HG02642 (cell line): ENCODE results near the gene UGT1A6.
"Not testable (repeated sequence)": the region's sequence is repeated elsewhere in the genome, so short reads cannot be mapped to it uniquely, and the experiment has no call there.

Source experiments
- ATAC-seq: cut with Tn5 transposase; IDR thresholded peaks from one replicate; pipeline ENCODE4 v1.9.1; 2021; ENCODE audit warnings: mild to moderate bottlenecking; ENCODE audit not compliant: unreplicated experiment, poor library complexity

UGT1A6 gene

GRCh38 chr2:233681521-233682099 is 11.1 kb upstream of the UGT1A6 start, which contains the start of gene UGT1A7:
Gene UGT1A7 (plus strand): TSS chr2:233681901. CDS start chr2:233681938, 37 bp downstream.
- no peak for ATAC-seq

GRCh38 chr2:233684640-233685039 is 8.1 kb upstream of the UGT1A6 start:
- no peak for ATAC-seq

DNA sequence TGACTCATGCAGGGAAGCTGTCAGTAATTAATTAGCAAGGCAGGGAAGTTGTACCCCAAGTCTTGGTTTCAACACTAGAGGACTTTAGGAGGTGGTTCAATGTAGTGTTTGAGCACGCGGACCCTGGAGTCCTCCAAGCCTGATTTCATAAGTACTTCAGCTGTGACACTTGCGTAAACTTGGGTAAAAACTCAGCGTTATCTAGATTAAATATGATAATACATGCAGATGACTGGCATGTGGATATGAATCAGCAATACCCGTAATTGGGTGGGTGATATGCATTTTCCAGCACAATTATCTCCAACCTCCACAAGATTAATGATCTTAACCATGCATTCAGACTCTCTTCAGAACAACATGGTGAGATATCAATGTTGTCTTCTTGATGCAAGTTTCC is 5.8 kb upstream of the UGT1A6 start:
- no peak for ATAC-seq

- ATAC-seq = no peak
These were observed 4.3 kb upstream of the UGT1A6 start for GRCh38 chr2:233688341-233688740.

DNA sequence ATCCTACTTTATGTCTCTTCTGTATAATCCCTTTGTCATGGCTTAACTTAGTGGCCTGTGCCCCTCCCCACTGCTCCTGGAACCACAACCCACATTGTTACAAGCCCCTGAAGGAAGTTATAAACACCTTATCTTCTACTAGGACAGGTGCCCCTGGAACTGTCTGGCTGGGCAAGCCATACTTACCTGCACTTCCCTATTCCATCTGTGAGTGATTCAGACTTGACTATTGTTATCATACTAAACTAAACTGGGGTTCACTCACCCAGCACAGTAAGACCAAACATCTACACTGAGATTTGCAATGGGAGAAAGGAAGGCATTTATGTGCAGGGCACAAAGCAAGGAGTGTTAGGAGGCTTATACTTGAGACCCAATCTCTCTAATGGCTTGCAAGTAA is 3.7 kb upstream of the UGT1A6 start:
- no peak for ATAC-seq

DNA sequence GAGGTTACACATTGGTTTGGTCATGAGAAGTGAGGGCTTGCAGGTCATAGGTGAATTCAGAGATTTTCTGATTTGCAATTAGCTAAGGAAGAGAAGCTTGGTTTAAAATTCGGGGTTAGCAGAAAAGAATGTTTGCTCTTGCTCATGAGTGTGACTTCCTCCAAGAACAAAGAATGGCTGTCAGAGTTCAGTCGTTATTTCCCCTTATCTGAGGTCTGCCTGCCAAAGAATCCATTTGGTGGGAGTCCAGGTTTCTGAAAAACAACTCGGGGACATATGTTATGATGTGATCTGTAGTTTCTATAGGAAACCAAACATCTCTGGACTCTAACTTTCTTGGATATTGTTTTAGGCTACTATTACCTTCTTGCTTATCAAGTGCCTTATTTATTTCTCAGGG is 3.2 kb upstream of the UGT1A6 start:
- no peak for ATAC-seq

DNA sequence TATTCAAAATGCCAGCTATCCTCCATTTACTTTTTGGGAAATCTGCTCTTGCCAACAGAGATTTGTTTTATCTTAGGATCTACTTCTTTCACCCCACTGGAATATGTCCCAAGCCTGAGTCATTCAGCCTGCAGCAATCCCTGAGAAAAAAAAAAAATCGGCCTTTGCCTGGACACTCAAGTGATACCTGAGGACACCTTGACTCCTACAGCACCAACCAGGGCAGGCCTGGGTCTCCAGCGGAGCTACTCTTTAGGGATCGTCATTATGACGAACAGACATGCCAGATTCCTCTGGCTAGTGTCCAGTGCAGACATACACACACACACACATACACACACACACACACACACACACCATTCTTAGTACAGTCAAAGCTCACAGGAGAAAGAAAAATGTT is 2.2 kb upstream of the UGT1A6 start:
- ATAC-seq = no peak

DNA sequence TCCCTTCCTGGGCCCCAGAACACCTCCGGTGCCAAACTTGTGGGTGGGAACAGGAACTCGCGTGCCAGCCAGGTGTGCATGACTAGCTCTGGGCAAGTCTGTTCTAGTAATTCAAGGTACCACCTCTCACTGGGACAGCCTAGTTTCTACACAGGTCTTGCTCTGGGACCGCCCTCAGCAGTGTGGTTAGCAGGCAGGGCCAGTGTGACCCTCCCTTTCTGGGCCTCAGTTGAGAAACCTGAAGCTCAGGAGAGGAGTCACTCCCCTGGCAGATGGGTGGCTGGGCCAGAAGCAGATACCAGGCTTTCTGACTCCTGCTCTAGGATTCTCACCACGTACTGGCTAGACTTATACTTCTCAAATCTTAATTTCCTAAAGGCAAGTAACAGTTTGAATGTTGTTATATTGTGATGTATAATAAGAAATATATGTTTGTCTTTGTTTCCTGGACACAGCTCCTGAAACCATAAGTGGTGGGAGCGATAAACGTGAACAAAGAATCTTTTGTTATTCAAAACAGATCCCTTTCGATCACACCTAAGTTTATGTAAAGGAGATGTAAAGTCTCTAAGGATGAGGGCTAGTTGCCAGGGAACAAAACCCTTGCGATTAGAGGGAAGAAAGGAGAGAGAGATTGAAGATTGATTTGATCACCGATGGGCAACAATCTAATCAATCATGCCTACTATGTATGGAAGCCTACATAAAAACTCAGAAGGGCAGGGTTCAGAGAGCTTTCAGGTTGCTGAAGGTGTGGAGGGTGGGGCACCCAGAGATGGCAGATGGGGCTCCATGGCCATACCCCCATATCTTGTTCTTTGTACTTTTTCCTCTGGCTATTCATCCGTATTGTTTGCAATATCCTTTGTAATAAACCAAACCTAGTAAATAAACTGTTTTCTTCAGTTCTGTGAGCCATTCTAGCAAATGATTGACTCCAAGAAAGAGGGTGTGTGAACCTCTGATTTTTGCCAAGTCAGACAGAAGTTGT is 952 bp upstream of the UGT1A6 start:
- ATAC-seq = no peak

- ATAC-seq = no peak
These were observed 1.3 kb downstream of the UGT1A6 start for GRCh38 chr2:233693963-233694362.

DNA sequence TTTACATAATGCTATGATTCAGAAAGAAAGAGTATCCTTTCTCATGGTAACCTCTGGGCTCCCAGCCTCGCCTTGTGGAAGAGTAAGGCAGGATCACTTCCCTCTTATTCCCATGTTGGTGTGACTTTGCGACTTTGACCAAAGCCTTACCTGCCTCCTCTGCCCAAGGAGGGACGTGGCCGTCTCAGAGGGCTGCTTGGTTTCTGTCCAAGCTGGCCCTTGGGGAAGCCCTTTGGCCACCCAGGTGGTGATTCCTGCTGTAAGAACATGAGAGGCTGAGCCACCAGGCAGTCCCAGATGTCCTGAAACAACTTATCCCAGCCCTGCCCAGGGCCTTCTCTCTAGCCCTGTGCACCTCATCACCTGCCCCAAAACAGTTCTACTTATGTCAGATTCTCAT is 6.0 kb downstream of the UGT1A6 start:
- ATAC-seq = no peak

GRCh38 chr2:233699424-233700027 is 6.8 kb downstream of the UGT1A6 start:
- no peak for ATAC-seq

DNA sequence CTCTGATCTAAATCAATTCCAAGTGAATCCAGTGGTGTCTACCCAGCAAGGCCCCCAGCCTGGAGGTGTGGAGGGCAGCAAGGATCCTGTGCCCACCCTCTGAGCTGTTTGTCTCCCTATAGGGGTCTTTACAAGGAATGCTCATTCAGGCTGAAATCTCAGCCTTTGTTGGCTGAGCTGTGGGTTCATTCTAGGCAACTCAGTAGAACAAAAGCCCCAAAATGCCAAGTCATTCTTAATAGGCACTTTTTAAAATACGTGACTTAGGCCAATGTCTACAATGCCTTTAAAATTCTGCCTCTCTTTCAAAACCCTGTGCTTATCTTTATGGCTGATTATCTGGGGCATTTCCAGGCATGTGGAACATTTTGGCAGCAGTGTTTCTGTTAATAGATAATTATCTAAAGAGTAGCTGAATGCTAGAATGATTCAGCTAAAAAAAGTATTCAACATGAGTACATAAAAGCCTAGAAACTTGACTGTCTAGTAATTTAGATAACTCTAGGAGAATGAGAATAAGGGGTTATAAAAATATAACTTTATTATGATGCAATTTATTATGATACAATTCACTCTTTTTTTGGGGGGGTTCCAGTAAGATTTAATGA is 7.4 kb downstream of the UGT1A6 start:
- ATAC-seq = no peak

GRCh38 chr2:233700842-233701241 is 8.2 kb downstream of the UGT1A6 start:
- ATAC-seq = not testable (repeated sequence)

DNA sequence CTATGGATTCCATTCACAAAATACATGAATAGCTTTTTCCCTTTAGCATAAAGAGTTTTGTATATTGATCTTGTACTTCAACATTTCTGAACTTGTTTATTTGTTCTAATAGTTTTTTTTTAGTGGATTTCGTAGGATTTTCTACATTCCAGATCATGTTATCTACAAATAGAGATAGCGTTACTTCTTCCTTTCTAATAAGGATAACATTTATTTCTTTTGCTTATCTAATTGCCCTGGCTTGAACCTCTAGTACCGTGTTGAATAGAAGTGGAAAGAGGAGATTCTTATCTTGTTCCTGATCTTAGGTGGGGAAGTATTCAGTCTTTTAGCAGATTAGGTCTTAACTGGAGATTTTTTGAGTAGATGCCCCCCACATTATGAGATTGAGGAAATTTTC is 9.5 kb downstream of the UGT1A6 start:
- no peak for ATAC-seq

- ATAC-seq = no peak
These were observed 13.3 kb downstream of the UGT1A6 start for GRCh38 chr2:233705911-233706506.

DNA sequence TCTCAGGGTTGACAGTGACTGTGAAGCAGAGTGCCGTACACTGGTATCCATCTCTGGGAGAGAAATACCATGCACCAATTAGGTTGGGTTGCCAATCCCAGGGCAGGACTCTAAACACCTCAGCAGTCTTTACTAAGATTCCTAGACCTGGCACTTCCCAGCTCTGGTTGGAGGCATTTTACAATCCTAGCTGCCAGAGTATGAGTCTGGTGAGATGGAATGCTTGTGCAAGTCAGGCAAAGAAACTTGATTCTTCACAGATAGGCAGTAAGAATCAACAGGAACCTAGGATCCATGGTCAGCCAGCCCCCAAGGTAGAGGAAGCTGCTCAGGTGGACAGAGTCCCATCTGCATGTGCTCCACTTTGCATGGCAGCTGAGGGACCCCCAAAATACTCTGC is 14.0 kb downstream of the UGT1A6 start:
- ATAC-seq = no peak

DNA sequence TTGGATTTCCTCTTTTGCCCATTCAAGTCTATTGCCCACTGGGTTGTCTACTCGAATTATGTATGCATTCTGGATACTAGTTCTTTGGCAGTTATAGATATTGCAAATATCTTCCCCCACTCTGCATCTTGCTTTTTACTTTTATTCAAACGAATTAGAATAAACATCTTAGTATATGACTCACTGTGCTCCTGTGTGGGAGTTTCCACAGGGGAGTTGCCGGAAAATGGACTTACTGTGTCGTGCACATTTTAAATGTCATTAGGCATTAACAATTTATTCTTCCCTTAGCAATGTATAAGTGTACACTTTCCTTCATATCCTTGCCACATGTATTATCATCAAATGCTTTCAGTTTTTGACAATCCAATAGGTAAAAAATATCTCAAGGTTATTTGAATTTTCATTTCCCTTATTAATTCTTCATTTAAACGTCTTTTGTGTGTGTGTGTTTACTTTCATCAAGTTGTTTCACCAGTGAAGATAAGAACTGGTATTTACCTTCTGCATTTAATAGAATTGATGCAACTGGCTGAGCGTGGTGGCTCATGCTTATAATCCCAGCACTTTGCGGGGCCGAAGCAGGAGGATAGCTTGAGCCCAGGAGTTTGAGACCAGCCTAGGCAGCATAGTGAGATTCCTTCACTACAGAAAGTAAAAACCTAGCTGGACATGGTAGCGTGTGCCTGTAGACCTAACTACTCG is 15.4 kb downstream of the UGT1A6 start:
- ATAC-seq = no peak

GRCh38 chr2:233708942-233709341 is 16.3 kb downstream of the UGT1A6 start:
- no peak for ATAC-seq

DNA sequence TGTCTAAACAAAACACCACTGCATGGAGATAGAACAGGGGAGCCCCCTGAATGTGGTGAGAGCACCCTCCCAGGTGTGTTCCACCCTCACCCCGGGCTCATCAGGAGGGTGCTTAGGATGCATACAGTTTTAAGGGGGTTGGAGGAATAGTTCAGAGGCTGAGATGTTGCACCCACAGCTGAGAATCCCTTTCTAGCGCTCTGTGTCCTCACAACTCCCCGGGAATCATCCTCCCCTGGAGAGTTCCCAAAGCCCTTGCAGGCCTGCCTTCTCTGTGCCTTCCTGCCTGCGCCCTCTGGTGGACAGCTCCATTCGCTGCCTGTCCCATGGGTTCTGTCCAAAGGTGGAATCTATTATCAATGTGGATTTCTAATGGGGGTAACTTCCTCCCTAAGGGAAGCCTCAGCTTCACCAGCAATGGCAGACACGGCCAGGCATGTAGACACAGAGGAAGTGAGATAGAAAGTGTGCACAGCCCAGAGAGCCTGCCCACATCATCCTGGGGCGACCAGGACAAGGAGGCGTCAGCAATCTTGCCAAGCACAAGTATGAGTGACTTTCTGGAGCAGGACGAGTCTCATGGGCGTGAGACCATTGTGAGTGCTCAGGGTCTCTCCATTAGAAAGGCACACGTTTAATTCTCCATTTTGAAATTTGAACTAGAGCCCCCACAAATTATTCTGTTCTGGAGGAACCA is 18.8 kb downstream of the UGT1A6 start:
- peak; percentile 68 for ATAC-seq
